Amniotic epithelial cell (primary cell): ENCODE data around the gene P2RX2.

ENCODE experiments used
- DNase-seq: peaks from one replicate; pipeline ENCODE4 v3.0.0-alpha.2; 2010; ENCODE audit warnings: low read depth

P2RX2 gene

GRCh38 chr12:132638541-132639408 is 20.2 kb downstream of the P2RX2 start:
- peak; percentile 98 for DNase-seq

- DNase-seq = no peak
Measured at GRCh38 chr12:132639956-132640520, 21.5 kb downstream of the P2RX2 start.

GRCh38 chr12:132640936-132641335 is 22.4 kb downstream of the P2RX2 start:
- no peak for DNase-seq

- no peak for DNase-seq
Measured at GRCh38 chr12:132641811-132642650, 23.5 kb downstream of the P2RX2 start.

GRCh38 chr12:132642846-132643835 is 24.6 kb downstream of the P2RX2 start:
- no peak for DNase-seq

GRCh38 chr12:132646850-132647249 is 28.3 kb downstream of the P2RX2 start:
- no peak for DNase-seq

GRCh38 chr12:132647858-132648257 is 29.3 kb downstream of the P2RX2 start:
- DNase-seq = no peak

GRCh38 chr12:132648616-132649225 is 30.1 kb downstream of the P2RX2 start:
- no peak for DNase-seq

GRCh38 chr12:132649226-132649945 is 30.8 kb downstream of the P2RX2 start:
- DNase-seq = no peak

GRCh38 chr12:132651444-132652100 is 33.0 kb downstream of the P2RX2 start:
- DNase-seq = no peak

GRCh38 chr12:132653567-132654290 is 35.2 kb downstream of the P2RX2 start:
- peak; percentile 16 for DNase-seq

GRCh38 chr12:132657004-132657727 is 38.6 kb downstream of the P2RX2 start:
- peak; percentile 34 for DNase-seq

- no peak for DNase-seq
Measured at GRCh38 chr12:132658149-132658894, 39.7 kb downstream of the P2RX2 start.

GRCh38 chr12:132659146-132659545 is 40.6 kb downstream of the P2RX2 start:
- DNase-seq = no peak

- DNase-seq = no peak
Measured at GRCh38 chr12:132660052-132660451, 41.5 kb downstream of the P2RX2 start.

- DNase-seq = no peak
Measured at GRCh38 chr12:132660996-132661395, 42.4 kb downstream of the P2RX2 start.

- no peak for DNase-seq
Measured at GRCh38 chr12:132661972-132662371, 43.4 kb downstream of the P2RX2 start.
